ENCODE data around the gene ATP1A4.

GRCh38 chr1:160115545-160116282 lies 35.7 kb upstream of the ATP1A4 start, which contains the start of gene ATP1A2:
- no peak for TF ChIP-seq ZNF169 (tag by site-specific recombination; IDR thresholded peaks at IDR 0.05)
- no peak for TF ChIP-seq ZNF175 (tag by site-specific recombination; IDR thresholded peaks at IDR 0.05)
- TF ChIP-seq CTCF (tag by site-specific recombination; IDR thresholded peaks at IDR 0.05) = no peak
- TF ChIP-seq OSR2 (tag by site-specific recombination; IDR thresholded peaks at IDR 0.05) = no peak
- no peak for TF ChIP-seq BCL11A (tag by site-specific recombination; IDR thresholded peaks at IDR 0.05; ENCODE audit: low read depth)
- no peak for TF ChIP-seq ZNF221 (tag by site-specific recombination; IDR thresholded peaks at IDR 0.05; ENCODE audit: borderline replicate concordance)
- TF ChIP-seq ZNF274 (IDR thresholded peaks at IDR 0.05; ENCODE audit: low read length) = no peak
- TF ChIP-seq ZNF274 (tag by site-specific recombination; IDR thresholded peaks at IDR 0.05; ENCODE audit: borderline replicate concordance) = no peak
- no peak for TF ChIP-seq ZNF776 (tag by site-specific recombination; IDR thresholded peaks at IDR 0.05; ENCODE audit: borderline replicate concordance)
- TF ChIP-seq MYNN (tag by site-specific recombination; IDR thresholded peaks at IDR 0.05; ENCODE audit: borderline replicate concordance) = no peak
- TF ChIP-seq ZNF76 (tag by site-specific recombination; IDR thresholded peaks at IDR 0.05; ENCODE audit: borderline replicate concordance, low read depth) = no peak
- TF ChIP-seq ZNF138 (tag by site-specific recombination; IDR thresholded peaks at IDR 0.05; ENCODE audit: borderline replicate concordance) = no peak
- TF ChIP-seq YY1 (tag by site-specific recombination; IDR thresholded peaks at IDR 0.05) = no peak
